Activated T-cell treated with anti-CD3 and anti-CD28 coated beads for 24 hours (primary cell): ENCODE measurements around the gene PLCG2.
"Not testable (repeated sequence)": the region's sequence is repeated elsewhere in the genome, so short reads cannot be mapped to it uniquely, and the experiment has no call there.

Experiments
- DNase-seq: peaks from one replicate; pipeline ENCODE4 v3.0.0-alpha.2; 2020; ENCODE audit warnings: low read depth

The PLCG2 gene

GRCh38 chr16:81754858-81755257 lies 24.2 kb upstream of the PLCG2 start:
- DNase-seq, result no peak

- DNase-seq, result no peak
Observed at GRCh38 chr16:81755915-81756614, 23.0 kb upstream of the PLCG2 start.

- no peak for DNase-seq
Observed at GRCh38 chr16:81756615-81757356, 22.3 kb upstream of the PLCG2 start.

- no peak for DNase-seq
Observed at GRCh38 chr16:81758376-81758775, 20.7 kb upstream of the PLCG2 start.

GRCh38 chr16:81762322-81762721 lies 16.8 kb upstream of the PLCG2 start:
- not testable (repeated sequence) for DNase-seq

GRCh38 chr16:81765111-81765919 lies 13.8 kb upstream of the PLCG2 start:
- no peak for DNase-seq

- no peak for DNase-seq
Observed at GRCh38 chr16:81765969-81766368, 13.1 kb upstream of the PLCG2 start.

- DNase-seq, result no peak
Observed at GRCh38 chr16:81767987-81768592, 11.0 kb upstream of the PLCG2 start.

- DNase-seq, result no peak
Observed at GRCh38 chr16:81770008-81770407, 9.1 kb upstream of the PLCG2 start.

GRCh38 chr16:81774348-81774747 lies 4.7 kb upstream of the PLCG2 start:
- no peak for DNase-seq

GRCh38 chr16:81775570-81775969 lies 3.5 kb upstream of the PLCG2 start:
- no peak for DNase-seq

GRCh38 chr16:81778231-81778630 lies 860 bp upstream of the PLCG2 start:
- DNase-seq, result no peak

- DNase-seq, result no peak
Observed at GRCh38 chr16:81779536-81780320, 637 bp downstream of the PLCG2 start.

GRCh38 chr16:81780350-81780749 lies 1.3 kb downstream of the PLCG2 start:
- DNase-seq, result no peak

- no peak for DNase-seq
Observed at GRCh38 chr16:81782236-81782635, 3.1 kb downstream of the PLCG2 start.

- no peak for DNase-seq
Observed at GRCh38 chr16:81784072-81784795, 5.1 kb downstream of the PLCG2 start.

- no peak for DNase-seq
Observed at GRCh38 chr16:81785138-81785924, 6.2 kb downstream of the PLCG2 start.

GRCh38 chr16:81786321-81786720 lies 7.2 kb downstream of the PLCG2 start:
- DNase-seq, result no peak

GRCh38 chr16:81786868-81787267 lies 7.8 kb downstream of the PLCG2 start:
- DNase-seq, result no peak

- DNase-seq, result no peak
Observed at GRCh38 chr16:81787659-81788058, 8.6 kb downstream of the PLCG2 start.
